KMS-11 (cell line): Measurements from ENCODE around the gene CALCB.

Experiments used
- H2AFZ ChIP-seq: fragments of 200-600 bp; sonication (generic); 2 replicates; pipeline ENCODE4 v1.6.1; 2016; ENCODE audit warnings: antibody characterized with exemption, mixed run types, low read depth
- H3K27ac ChIP-seq: fragments of 200-600 bp; sonication (generic); 2 replicates; pipeline ENCODE4 v1.6.1; 2016; ENCODE audit warnings: mild to moderate bottlenecking, mixed run types
- H3K27me3 ChIP-seq: fragments of 200-600 bp; sonication (generic); 2 replicates; pipeline ENCODE4 v1.6.1; 2017; ENCODE audit warnings: mild to moderate bottlenecking, low read depth, mixed run types, moderate library complexity; ENCODE audit not compliant: insufficient read depth
- H3K36me3 ChIP-seq: fragments of 200-600 bp; sonication (generic); 2 replicates; pipeline ENCODE4 v1.6.1; 2017; ENCODE audit warnings: mild to moderate bottlenecking, mixed run types; ENCODE audit not compliant: insufficient read depth
- H3K4me1 ChIP-seq: fragments of 200-600 bp; sonication (generic); 2 replicates; pipeline ENCODE4 v1.6.1; 2016; ENCODE audit warnings: mild to moderate bottlenecking, low read depth, mixed run types; ENCODE audit not compliant: poor library complexity, severe bottlenecking
- H3K4me2 ChIP-seq: fragments of 200-600 bp; sonication (generic); 2 replicates; pipeline ENCODE4 v1.7.0; 2016; ENCODE audit warnings: mild to moderate bottlenecking, mixed run types
- H3K4me3 ChIP-seq: fragments of 200-600 bp; sonication (generic); IDR thresholded peaks from 2 replicates; pipeline ENCODE4 v1.6.1; 2017; ENCODE audit warnings: low read depth, low read length, mixed read lengths; ENCODE audit not compliant: insufficient read depth
- H3K79me2 ChIP-seq: fragments of 200-600 bp; sonication (generic); 2 replicates; pipeline ENCODE4 v1.6.1; 2016; ENCODE audit warnings: low read depth, mixed run types; ENCODE audit not compliant: insufficient read depth
- H3K9ac ChIP-seq: fragments of 200-600 bp; sonication (generic); 2 replicates; pipeline ENCODE4 v1.6.1; 2016; ENCODE audit warnings: mild to moderate bottlenecking, mixed run types
- H4K20me1 ChIP-seq: fragments of 200-600 bp; sonication (generic); 2 replicates; pipeline ENCODE4 v1.6.1; 2016; ENCODE audit warnings: mild to moderate bottlenecking, mixed run types; ENCODE audit not compliant: insufficient read depth
- CTCF ChIP-seq: fragments of 200-600 bp; sonication (generic); conservative IDR thresholded peaks from 2 replicates; pipeline ENCODE4 v1.6.1; 2017; ENCODE audit warnings: low read depth, mild to moderate bottlenecking, antibody characterized with exemption, low read length, moderate library complexity, mixed read lengths

Gene CALCB

GRCh38 chr11:15127341-15127740, 53.9 kb downstream of the CALCB start:
- H2AFZ ChIP-seq, result no peak overlapping the region
- H3K4me1 ChIP-seq, result no peaks in the 10 kb centered on the region
- H3K79me2 ChIP-seq, result no peaks in the 10 kb centered on the region

More at GRCh38 chr11:15127341-15127740, 53.9 kb downstream of the CALCB start:
- Histone ChIP-seq H3K27me3 (no peaks in the 10 kb centered on the region), H3K9ac (no peak overlapping the region), H4K20me1 (no peaks in the 10 kb centered on the region), H3K36me3 (no peaks in the 10 kb centered on the region), H3K4me2 (no peak overlapping the region), H3K27ac (no peak overlapping the region), H3K4me3 (no peak overlapping the region)
- no peak for TF ChIP-seq CTCF
